HepG2 (cell line): ENCODE measurements around the gene COL4A2.

Experiments used
- CTCF ChIP-seq: sonication (generic); formaldehyde crosslinking; IDR thresholded peaks from 2 replicates; pipeline ENCODE4 v1.5.0; 2020; ENCODE audit warnings: mild to moderate bottlenecking, missing genetic modification reagents, moderate library complexity
- E2F5 ChIP-seq: sonication (generic); formaldehyde crosslinking; conservative IDR thresholded peaks from 2 replicates; pipeline ENCODE4 v1.4.0; 2020; ENCODE audit warnings: missing genetic modification reagents
- GMEB1 ChIP-seq: sonication (generic); formaldehyde crosslinking; IDR thresholded peaks from 2 replicates; pipeline ENCODE4 v1.5.1; 2020; ENCODE audit warnings: missing genetic modification reagents, mild to moderate bottlenecking, borderline replicate concordance
- MTF1 ChIP-seq: sonication (generic); formaldehyde crosslinking; IDR thresholded peaks from 2 replicates; pipeline ENCODE4 v1.5.0; 2020; ENCODE audit warnings: missing genetic modification reagents
- ZBTB10 ChIP-seq: sonication (generic); formaldehyde crosslinking; IDR thresholded peaks from 2 replicates; pipeline ENCODE4 v1.4.0; 2020; ENCODE audit warnings: missing genetic modification reagents, borderline replicate concordance

- no peak for TF ChIP-seq CTCF
- no peak for TF ChIP-seq E2F5
- no peak for TF ChIP-seq ZBTB10
- no peak for TF ChIP-seq GMEB1 (CRISPR knock-in tag)
- TF ChIP-seq MTF1 (CRISPR knock-in tag), result no peak
Observed at GRCh38 chr13:110326263-110326904, 19.3 kb downstream of the COL4A2 start.
